GM12878 (cell line): Measurements from ENCODE around the gene ZNF407.

Experiments
- TAF1 ChIP-seq: IDR thresholded peaks from 2 replicates; pipeline ENCODE4 v1.6.1; 2011; ENCODE audit warnings: mild to moderate bottlenecking, low read depth, low read length, borderline replicate concordance
- TF ChIP-seq, protein P1 (sequence below), 3 experiments: IDR thresholded peaks in 2 of 3; conservative IDR thresholded peaks in 1 of 3; 2 replicates each; pipeline ENCODE4 v1.5.1; 2011; ENCODE audit warnings: low read depth in 3 of 3, low read length in 3 of 3, mild to moderate bottlenecking in 3 of 3, control low read depth in 2 of 3, moderate library complexity in 2 of 3, inconsistent platforms in 1 of 3, mixed read lengths in 1 of 3; ENCODE audit not compliant: control insufficient read depth in 2 of 3, insufficient read depth in 1 of 3; ENCODE audit errors: extremely low read depth in 1 of 3
- TF ChIP-seq, protein P2 (sequence below): IDR thresholded peaks from 2 replicates; pipeline ENCODE4 v1.6.1; 2011; ENCODE audit warnings: low read depth, low read length, improper control_type of control experiment, borderline replicate concordance

DNA sequence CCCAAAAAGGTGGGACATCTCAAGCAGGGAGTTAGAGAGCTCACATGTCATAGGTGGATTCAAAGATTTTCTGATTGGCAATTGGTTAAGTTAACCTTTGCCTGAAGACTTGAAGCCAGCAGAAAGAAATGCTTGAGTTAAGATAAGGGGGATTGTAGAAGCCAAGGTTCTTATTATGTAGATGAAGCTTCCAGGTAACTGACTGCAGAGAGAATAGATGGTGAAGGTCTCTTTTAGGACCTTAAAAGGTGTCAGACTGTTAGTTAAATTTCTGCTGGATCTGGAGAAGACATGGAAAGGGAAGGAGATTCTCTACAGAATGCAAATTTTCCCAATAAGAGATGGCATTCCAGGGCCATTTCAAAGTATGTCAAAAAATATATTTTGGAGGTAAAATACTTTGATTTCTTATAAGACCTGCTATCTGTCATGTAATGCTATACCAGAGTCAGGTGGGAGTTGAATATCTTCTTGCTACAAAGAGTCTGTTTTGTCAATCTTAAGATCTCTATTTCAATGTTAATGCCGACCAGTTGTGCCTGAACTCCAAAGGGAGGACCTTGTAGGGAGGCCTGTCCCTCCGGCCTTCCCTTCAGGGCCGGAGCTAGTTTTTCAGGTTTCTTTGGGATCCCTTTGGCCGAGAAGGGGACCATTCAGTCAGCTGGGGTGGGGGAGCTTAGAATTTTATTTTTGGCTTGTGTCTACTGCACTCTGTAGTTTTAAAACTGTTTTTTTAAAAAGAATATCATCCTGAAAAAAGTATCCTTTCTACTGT is 330.7 kb downstream of the ZNF407 start:
- TF ChIP-seq, protein P1, sequence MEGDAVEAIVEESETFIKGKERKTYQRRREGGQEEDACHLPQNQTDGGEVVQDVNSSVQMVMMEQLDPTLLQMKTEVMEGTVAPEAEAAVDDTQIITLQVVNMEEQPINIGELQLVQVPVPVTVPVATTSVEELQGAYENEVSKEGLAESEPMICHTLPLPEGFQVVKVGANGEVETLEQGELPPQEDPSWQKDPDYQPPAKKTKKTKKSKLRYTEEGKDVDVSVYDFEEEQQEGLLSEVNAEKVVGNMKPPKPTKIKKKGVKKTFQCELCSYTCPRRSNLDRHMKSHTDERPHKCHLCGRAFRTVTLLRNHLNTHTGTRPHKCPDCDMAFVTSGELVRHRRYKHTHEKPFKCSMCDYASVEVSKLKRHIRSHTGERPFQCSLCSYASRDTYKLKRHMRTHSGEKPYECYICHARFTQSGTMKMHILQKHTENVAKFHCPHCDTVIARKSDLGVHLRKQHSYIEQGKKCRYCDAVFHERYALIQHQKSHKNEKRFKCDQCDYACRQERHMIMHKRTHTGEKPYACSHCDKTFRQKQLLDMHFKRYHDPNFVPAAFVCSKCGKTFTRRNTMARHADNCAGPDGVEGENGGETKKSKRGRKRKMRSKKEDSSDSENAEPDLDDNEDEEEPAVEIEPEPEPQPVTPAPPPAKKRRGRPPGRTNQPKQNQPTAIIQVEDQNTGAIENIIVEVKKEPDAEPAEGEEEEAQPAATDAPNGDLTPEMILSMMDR (IDR thresholded peaks at IDR 0.05 in 2 of 3, conservative IDR thresholded peaks at IDR 0.05 in 1 of 3; ENCODE audit: control insufficient read depth in 2 of 3, extremely low read depth in 1 of 3, insufficient read depth in 1 of 3, low read depth in 3 of 3, low read length in 3 of 3), result no peak
- no peak for TF ChIP-seq TAF1
- TF ChIP-seq, protein P2, sequence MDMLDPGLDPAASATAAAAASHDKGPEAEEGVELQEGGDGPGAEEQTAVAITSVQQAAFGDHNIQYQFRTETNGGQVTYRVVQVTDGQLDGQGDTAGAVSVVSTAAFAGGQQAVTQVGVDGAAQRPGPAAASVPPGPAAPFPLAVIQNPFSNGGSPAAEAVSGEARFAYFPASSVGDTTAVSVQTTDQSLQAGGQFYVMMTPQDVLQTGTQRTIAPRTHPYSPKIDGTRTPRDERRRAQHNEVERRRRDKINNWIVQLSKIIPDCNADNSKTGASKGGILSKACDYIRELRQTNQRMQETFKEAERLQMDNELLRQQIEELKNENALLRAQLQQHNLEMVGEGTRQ, result no peak
